ENCODE results near the gene TK2. TPM values are rescaled to one million over a fixed set of nuclear protein-coding genes. Genes with fewer than 3 reads are reported as not detected.
A peak's percentile ranks its signal among the peaks of the same experiment; 100 is the strongest.

TK2 gene
- total and polyA plus RNA-seq, 2 experiments from 2014 or later: 1.8 to 4.2 TPM

GRCh38 chr16:66551348-66551759 is 1.4 kb upstream of the TK2 start:
- Histone ChIP-seq H3K4me1 (ENCODE audit: insufficient read depth) (peaks cover 11% of the 10 kb centered on the region), H3K4me3 (no peak overlapping the region), H3F3A (replicated peaks; ENCODE audit: low read depth) (peaks cover 20% of the 10 kb centered on the region; the same call in 1 of the 2 replicates), H3K27ac (ENCODE audit: low read depth) (no peak overlapping the region), H2AFZ (0 out of 2 replicates have a peak overlapping the region, but pooled peaks have one; percentile 99), H3K36me3 (ENCODE audit: insufficient read depth) (no peaks in the 10 kb centered on the region), H3K79me2 (replicated peaks; ENCODE audit: insufficient read depth) (no peaks in the 10 kb centered on the region; the same call in 1 of the 2 replicates), H3K4me2 (peak overlapping the region; percentile 85), H3K9me2 (ENCODE audit: insufficient read depth) (peaks cover 3% of the 10 kb centered on the region; the same call in 1 of the 2 replicates), H3K27me3 (ENCODE audit: insufficient read depth) (peaks cover 18% of the 10 kb centered on the region), H4K20me1 (replicated peaks; ENCODE audit: insufficient read depth) (0 out of 2 replicates have a peak, but pooled peaks cover 5% of the 10 kb centered on the region)
- Mint-ChIP-seq H3K27me3 (ENCODE audit: insufficient read depth, low read depth, poor library complexity) (peaks cover 29% of the 10 kb centered on the region), H3K4me1 (peaks cover 21% of the 10 kb centered on the region), H3K9me3 (peaks cover 12% of the 10 kb centered on the region; the same call in 2 of the 3 replicates), H3K36me3 (ENCODE audit: low read depth) (peaks cover 5% of the 10 kb centered on the region; the same call in 2 of the 3 replicates), H3K4me3 (peak overlapping the region; percentile 72), H3K27ac (no peak overlapping the region)
- ATAC-seq: peak; percentile 19
- no peak for TF ChIP-seq NANOG (IDR thresholded peaks at IDR 0.05; ENCODE audit: borderline replicate concordance)
- no peak for TF ChIP-seq POLR2AphosphoS5 (IDR thresholded peaks at IDR 0.05; ENCODE audit: low read depth)
- no peak for TF ChIP-seq ZNF462 (CRISPR knock-in tag; IDR thresholded peaks at IDR 0.05)
- TF ChIP-seq ZNF331 (CRISPR knock-in tag; IDR thresholded peaks at IDR 0.05; ENCODE audit: low read depth): no peak
- TF ChIP-seq, protein P1, sequence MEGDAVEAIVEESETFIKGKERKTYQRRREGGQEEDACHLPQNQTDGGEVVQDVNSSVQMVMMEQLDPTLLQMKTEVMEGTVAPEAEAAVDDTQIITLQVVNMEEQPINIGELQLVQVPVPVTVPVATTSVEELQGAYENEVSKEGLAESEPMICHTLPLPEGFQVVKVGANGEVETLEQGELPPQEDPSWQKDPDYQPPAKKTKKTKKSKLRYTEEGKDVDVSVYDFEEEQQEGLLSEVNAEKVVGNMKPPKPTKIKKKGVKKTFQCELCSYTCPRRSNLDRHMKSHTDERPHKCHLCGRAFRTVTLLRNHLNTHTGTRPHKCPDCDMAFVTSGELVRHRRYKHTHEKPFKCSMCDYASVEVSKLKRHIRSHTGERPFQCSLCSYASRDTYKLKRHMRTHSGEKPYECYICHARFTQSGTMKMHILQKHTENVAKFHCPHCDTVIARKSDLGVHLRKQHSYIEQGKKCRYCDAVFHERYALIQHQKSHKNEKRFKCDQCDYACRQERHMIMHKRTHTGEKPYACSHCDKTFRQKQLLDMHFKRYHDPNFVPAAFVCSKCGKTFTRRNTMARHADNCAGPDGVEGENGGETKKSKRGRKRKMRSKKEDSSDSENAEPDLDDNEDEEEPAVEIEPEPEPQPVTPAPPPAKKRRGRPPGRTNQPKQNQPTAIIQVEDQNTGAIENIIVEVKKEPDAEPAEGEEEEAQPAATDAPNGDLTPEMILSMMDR (conservative IDR thresholded peaks at IDR 0.05; ENCODE audit: low read depth in 2 of 2): peak; percentile 26 to 48
- peak; percentile 65 for DNase-seq (ENCODE audit: low spot score)

Measured in GM23338 (cell line).